ENCODE measurements around the gene PNPO.
"Not testable (repeated sequence)": the region's sequence is repeated elsewhere in the genome, so short reads cannot be mapped to it uniquely, and the experiment has no call there.

Gene PNPO

GRCh38 chr17:47917581-47917980, 23.8 kb upstream of the PNPO start:
- Histone ChIP-seq H3K27me3 (no peaks in the 10 kb centered on the region), H3K27ac (no peak overlapping the region), H3K4me3 (no peak overlapping the region), H3K36me3 (peaks cover 63% of the 10 kb centered on the region), H3K9me3 (no peaks in the 10 kb centered on the region), H3K4me1 (peaks cover 23% of the 10 kb centered on the region), H3K9ac (no peak overlapping the region), H4K20me1 (peaks cover 19% of the 10 kb centered on the region), H3K4me2 (no peak overlapping the region)
- TF ChIP-seq Cebpa-rat (IDR thresholded peaks at IDR 0.05) = no peak

DNA sequence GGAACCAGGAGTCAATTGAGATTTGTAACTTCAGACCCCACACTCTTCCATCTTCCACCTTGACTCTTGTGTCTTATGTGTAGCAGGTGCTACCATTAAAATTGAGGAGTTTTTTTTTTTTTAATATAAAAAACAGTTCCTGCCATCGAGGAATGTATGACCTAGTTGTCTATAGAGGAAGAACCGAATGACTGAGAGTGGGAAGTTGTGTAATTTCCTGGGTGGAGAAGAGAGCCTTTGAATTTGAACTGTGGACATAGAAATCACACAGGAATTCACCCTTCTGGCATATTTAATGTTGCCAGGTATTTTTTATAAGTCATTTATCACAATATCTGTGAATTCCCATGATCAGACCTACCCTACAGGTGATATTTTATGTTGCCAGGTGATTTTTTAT, 23.4 kb upstream of the PNPO start:
- Histone ChIP-seq H3K4me3 (no peak overlapping the region), H3K27ac (no peak overlapping the region), H3K9me3 (no peaks in the 10 kb centered on the region), H3K36me3 (peaks cover 67% of the 10 kb centered on the region), H3K9ac (no peak overlapping the region), H3K4me1 (peaks cover 23% of the 10 kb centered on the region), H3K4me2 (no peak overlapping the region), H3K27me3 (no peaks in the 10 kb centered on the region), H4K20me1 (peaks cover 19% of the 10 kb centered on the region)
- no peak for TF ChIP-seq Cebpa-rat (IDR thresholded peaks at IDR 0.05)

DNA sequence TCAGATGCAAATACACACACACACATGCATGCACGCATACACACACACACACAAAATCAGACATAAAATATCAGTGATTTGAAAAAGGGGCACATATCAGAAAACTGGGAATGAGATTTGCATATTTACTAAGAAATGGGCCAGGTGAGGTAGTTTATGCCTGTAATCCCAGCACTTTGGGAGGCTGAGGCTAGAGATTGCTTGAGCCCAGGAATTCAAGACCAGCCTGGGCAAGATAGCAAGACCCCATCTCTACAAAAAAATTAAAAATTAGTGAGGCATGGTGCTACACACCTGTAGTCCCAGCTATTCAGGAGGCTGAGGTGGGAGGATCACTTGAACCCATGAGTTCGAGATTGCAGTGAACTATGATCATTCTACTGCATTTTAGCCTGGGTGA, 22.4 kb upstream of the PNPO start:
- H3K4me1 ChIP-seq = peaks cover 17% of the 10 kb centered on the region
- H3K27ac ChIP-seq = no peak overlapping the region
- TF ChIP-seq Cebpa-rat (IDR thresholded peaks at IDR 0.05) = no peak
- H3K27me3 ChIP-seq = no peaks in the 10 kb centered on the region
- peaks cover 77% of the 10 kb centered on the region for H3K36me3 ChIP-seq
- peaks cover 19% of the 10 kb centered on the region; the same call in 1 of the 2 replicates for H4K20me1 ChIP-seq
- H3K4me2 ChIP-seq = no peak overlapping the region
- H3K9ac ChIP-seq = no peak overlapping the region
- no peak overlapping the region for H3K4me3 ChIP-seq
- H3K9me3 ChIP-seq = no peaks in the 10 kb centered on the region

DNA sequence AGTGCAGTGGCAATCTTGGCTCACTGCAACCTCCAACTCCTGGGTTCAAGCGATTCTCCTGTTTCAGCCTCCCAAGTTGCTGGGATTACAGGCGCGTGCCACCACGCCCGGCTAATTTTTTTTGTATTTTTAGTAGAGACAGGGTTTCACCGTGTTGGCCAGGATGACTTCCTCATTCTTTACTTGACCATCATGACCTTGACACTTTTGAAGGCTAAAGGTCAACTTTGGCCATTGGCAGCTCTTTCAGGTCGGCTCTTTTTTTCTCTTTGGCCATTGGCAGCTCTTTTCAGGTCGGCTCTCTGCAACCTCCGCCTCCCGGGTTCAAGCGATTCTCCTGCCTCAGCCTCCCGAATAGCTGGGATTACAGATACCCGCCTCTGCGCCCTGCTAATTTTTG, 21.5 kb upstream of the PNPO start:
- not testable (repeated sequence) for H3K9me3 ChIP-seq, H3K27ac ChIP-seq
- H3K36me3 ChIP-seq = peaks cover 82% of the 10 kb centered on the region

GRCh38 chr17:47924785-47925677, 16.3 kb upstream of the PNPO start:
- H3K27ac ChIP-seq = no peak overlapping the region
- H3K36me3 ChIP-seq = peaks cover 93% of the 10 kb centered on the region
- H3K4me2 ChIP-seq = no peak overlapping the region
- H3K9me3 ChIP-seq = no peaks in the 10 kb centered on the region
- no peak overlapping the region for H3K9ac ChIP-seq
- TF ChIP-seq Cebpa-rat (IDR thresholded peaks at IDR 0.05) = no peak
- H3K4me3 ChIP-seq = no peak overlapping the region
- 0 out of 2 replicates have a peak, but pooled peaks cover 7% of the 10 kb centered on the region for H4K20me1 ChIP-seq
- H3K4me1 ChIP-seq = no peaks in the 10 kb centered on the region
- H3K27me3 ChIP-seq = no peaks in the 10 kb centered on the region

More for the DNA sequence above, 21.5 kb upstream of the PNPO start:
- peaks cover 19% of the 10 kb centered on the region; the same call in 1 of the 2 replicates for H4K20me1 ChIP-seq
- H3K4me1 ChIP-seq, H3K27me3 ChIP-seq, H3K9ac ChIP-seq, H3K4me3 ChIP-seq, H3K4me2 ChIP-seq: not testable (repeated sequence)

DNA sequence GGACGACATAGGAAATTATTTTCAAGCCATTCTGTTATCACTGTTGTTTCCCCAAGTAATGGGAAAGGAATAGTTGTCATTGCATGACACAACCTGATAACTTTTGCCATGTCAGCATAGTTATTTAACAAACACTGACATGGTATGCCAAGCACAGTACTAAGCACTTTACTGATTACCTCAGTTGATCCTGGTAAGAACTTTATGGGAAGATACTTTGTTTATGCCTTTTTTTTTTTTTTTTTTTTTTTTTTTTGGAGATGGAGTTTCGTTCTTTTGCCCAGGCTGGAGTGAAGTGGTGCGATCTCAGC, 15.7 kb upstream of the PNPO start:
- Histone ChIP-seq H3K4me1 (no peaks in the 10 kb centered on the region), H4K20me1 (0 out of 2 replicates have a peak, but pooled peaks cover 7% of the 10 kb centered on the region), H3K4me2 (no peak overlapping the region), H3K9me3 (no peaks in the 10 kb centered on the region), H3K27ac (no peak overlapping the region), H3K9ac (no peak overlapping the region), H3K27me3 (no peaks in the 10 kb centered on the region), H3K36me3 (peaks cover 99% of the 10 kb centered on the region), H3K4me3 (no peak overlapping the region)
- TF ChIP-seq Cebpa-rat (IDR thresholded peaks at IDR 0.05) = no peak

- no peak overlapping the region for H3K4me2 ChIP-seq
- H3K9me3 ChIP-seq = no peaks in the 10 kb centered on the region
- no peak overlapping the region for H3K9ac ChIP-seq
- H3K27ac ChIP-seq = no peak overlapping the region
- TF ChIP-seq Cebpa-rat (IDR thresholded peaks at IDR 0.05) = no peak
- peaks cover 6% of the 10 kb centered on the region; the same call in 1 of the 2 replicates for H3K4me1 ChIP-seq
- no peaks in the 10 kb centered on the region for H4K20me1 ChIP-seq
- no peaks in the 10 kb centered on the region for H3K27me3 ChIP-seq
- no peak overlapping the region for H3K4me3 ChIP-seq
- peaks cover 88% of the 10 kb centered on the region for H3K36me3 ChIP-seq
Observed at GRCh38 chr17:47927821-47928400, 13.5 kb upstream of the PNPO start.

GRCh38 chr17:47928415-47928814, 13.0 kb upstream of the PNPO start:
- Histone ChIP-seq H4K20me1 (no peaks in the 10 kb centered on the region), H3K4me2 (no peak overlapping the region), H3K4me1 (peaks cover 6% of the 10 kb centered on the region; the same call in 1 of the 2 replicates), H3K27ac (no peak overlapping the region), H3K9me3 (no peaks in the 10 kb centered on the region), H3K36me3 (peaks cover 87% of the 10 kb centered on the region), H3K9ac (no peak overlapping the region), H3K27me3 (no peaks in the 10 kb centered on the region), H3K4me3 (no peak overlapping the region)
- TF ChIP-seq Cebpa-rat (IDR thresholded peaks at IDR 0.05) = no peak

- Histone ChIP-seq H4K20me1 (no peaks in the 10 kb centered on the region), H3K4me2 (no peak overlapping the region), H3K9me3 (no peaks in the 10 kb centered on the region), H3K27ac (no peak overlapping the region), H3K27me3 (no peaks in the 10 kb centered on the region), H3K9ac (no peak overlapping the region), H3K4me3 (no peak overlapping the region), H3K36me3 (peaks cover 77% of the 10 kb centered on the region), H3K4me1 (peaks cover 9% of the 10 kb centered on the region)
- TF ChIP-seq Cebpa-rat (IDR thresholded peaks at IDR 0.05) = no peak
Observed at GRCh38 chr17:47929218-47930000, 12.0 kb upstream of the PNPO start.

GRCh38 chr17:47931848-47932247, 9.5 kb upstream of the PNPO start:
- Histone ChIP-seq H3K27me3 (no peaks in the 10 kb centered on the region), H3K4me3 (no peak overlapping the region), H3K4me2 (0 out of 2 replicates have a peak overlapping the region, but pooled peaks have one; percentile 0), H3K36me3 (peaks cover 53% of the 10 kb centered on the region), H3K27ac (no peak overlapping the region), H3K9me3 (no peaks in the 10 kb centered on the region), H4K20me1 (no peaks in the 10 kb centered on the region), H3K4me1 (peaks cover 33% of the 10 kb centered on the region), H3K9ac (no peak overlapping the region)
- no peak for TF ChIP-seq Cebpa-rat (IDR thresholded peaks at IDR 0.05)

Measured in BLaER1 (cell line).